Measurements from ENCODE around the gene EFCAB11. TPM values are rescaled to one million over a fixed set of nuclear protein-coding genes. Genes with fewer than 3 reads are reported as not detected.

Gene EFCAB11
- total RNA-seq, 1 experiment from 2014 or later = 15.5 TPM

- TF ChIP-seq CREM (CRISPR knock-in tag; IDR thresholded peaks at IDR 0.05) (no peak), RORB (CRISPR knock-in tag; IDR thresholded peaks at IDR 0.05) (no peak), USF2 (CRISPR knock-in tag; IDR thresholded peaks at IDR 0.05) (no peak)
- TF ChIP-seq, protein P1, sequence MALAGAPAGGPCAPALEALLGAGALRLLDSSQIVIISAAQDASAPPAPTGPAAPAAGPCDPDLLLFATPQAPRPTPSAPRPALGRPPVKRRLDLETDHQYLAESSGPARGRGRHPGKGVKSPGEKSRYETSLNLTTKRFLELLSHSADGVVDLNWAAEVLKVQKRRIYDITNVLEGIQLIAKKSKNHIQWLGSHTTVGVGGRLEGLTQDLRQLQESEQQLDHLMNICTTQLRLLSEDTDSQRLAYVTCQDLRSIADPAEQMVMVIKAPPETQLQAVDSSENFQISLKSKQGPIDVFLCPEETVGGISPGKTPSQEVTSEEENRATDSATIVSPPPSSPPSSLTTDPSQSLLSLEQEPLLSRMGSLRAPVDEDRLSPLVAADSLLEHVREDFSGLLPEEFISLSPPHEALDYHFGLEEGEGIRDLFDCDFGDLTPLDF (CRISPR knock-in tag; IDR thresholded peaks at IDR 0.05) = no peak
These were observed 46.4 kb upstream of the EFCAB11 start (continued) for GRCh38 chr14:90000935-90001334.

DNA sequence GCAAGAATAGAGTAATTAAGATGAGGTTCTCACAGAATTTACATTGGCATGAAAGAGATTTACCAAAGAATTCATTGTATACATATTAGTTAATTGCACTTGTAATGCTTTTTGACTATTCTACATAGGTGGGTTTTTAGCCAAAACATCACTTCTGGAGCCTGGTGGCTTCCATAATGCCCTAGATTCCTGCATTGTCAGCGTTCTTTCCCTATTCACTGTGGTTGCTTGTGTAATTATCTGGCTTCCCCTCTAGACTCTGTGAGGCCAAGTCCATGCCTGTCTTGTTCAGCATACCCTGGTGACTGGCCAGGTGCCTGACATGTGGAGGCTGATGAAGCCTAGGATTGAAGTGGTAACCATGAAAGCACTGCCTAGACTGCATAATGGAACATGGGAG lies 42.4 kb upstream of the EFCAB11 start:
- no peak for DNase-seq (ENCODE audit: low spot score)
- TF ChIP-seq, protein P2, sequence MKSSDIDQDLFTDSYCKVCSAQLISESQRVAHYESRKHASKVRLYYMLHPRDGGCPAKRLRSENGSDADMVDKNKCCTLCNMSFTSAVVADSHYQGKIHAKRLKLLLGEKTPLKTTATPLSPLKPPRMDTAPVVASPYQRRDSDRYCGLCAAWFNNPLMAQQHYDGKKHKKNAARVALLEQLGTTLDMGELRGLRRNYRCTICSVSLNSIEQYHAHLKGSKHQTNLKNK (CRISPR knock-in tag; IDR thresholded peaks at IDR 0.05) = no peak
- TF ChIP-seq JUN (CRISPR knock-in tag; IDR thresholded peaks at IDR 0.05) = no peak
- no peak for TF ChIP-seq MYBL2 (CRISPR knock-in tag; IDR thresholded peaks at IDR 0.05)
- TF ChIP-seq, protein P3, sequence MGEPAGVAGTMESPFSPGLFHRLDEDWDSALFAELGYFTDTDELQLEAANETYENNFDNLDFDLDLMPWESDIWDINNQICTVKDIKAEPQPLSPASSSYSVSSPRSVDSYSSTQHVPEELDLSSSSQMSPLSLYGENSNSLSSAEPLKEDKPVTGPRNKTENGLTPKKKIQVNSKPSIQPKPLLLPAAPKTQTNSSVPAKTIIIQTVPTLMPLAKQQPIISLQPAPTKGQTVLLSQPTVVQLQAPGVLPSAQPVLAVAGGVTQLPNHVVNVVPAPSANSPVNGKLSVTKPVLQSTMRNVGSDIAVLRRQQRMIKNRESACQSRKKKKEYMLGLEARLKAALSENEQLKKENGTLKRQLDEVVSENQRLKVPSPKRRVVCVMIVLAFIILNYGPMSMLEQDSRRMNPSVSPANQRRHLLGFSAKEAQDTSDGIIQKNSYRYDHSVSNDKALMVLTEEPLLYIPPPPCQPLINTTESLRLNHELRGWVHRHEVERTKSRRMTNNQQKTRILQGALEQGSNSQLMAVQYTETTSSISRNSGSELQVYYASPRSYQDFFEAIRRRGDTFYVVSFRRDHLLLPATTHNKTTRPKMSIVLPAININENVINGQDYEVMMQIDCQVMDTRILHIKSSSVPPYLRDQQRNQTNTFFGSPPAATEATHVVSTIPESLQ (CRISPR knock-in tag; IDR thresholded peaks at IDR 0.05) = no peak
- TF ChIP-seq ETV6 (CRISPR knock-in tag; IDR thresholded peaks at IDR 0.05) = no peak
- no peak for TF ChIP-seq TCF7 (CRISPR knock-in tag; IDR thresholded peaks at IDR 0.05; ENCODE audit: low read depth)
- no peak for TF ChIP-seq ZNF219 (CRISPR knock-in tag; IDR thresholded peaks at IDR 0.05; ENCODE audit: borderline replicate concordance)
- TF ChIP-seq ZBTB21 (CRISPR knock-in tag; IDR thresholded peaks at IDR 0.05; ENCODE audit: borderline replicate concordance) = no peak
- no peak for TF ChIP-seq PREB (CRISPR knock-in tag; IDR thresholded peaks at IDR 0.05; ENCODE audit: borderline replicate concordance)
- TF ChIP-seq AR (CRISPR knock-in tag; IDR thresholded peaks at IDR 0.05) = no peak
- no peak for TF ChIP-seq ELF4 (CRISPR knock-in tag; IDR thresholded peaks at IDR 0.05; ENCODE audit: low read depth)
- no peak for TF ChIP-seq KAT7 (CRISPR knock-in tag; IDR thresholded peaks at IDR 0.05; ENCODE audit: borderline replicate concordance)
- no peak for TF ChIP-seq IRF1 (CRISPR knock-in tag; IDR thresholded peaks at IDR 0.05)
- no peak for TF ChIP-seq ZNF423 (CRISPR knock-in tag; IDR thresholded peaks at IDR 0.05)
- no peak for TF ChIP-seq ZNF263 (CRISPR knock-in tag; IDR thresholded peaks at IDR 0.05; ENCODE audit: low read depth)
- no peak for TF ChIP-seq SMAD4 (CRISPR knock-in tag; IDR thresholded peaks at IDR 0.05)
- no peak for TF ChIP-seq E2F4 (CRISPR knock-in tag; IDR thresholded peaks at IDR 0.05; ENCODE audit: borderline replicate concordance, low read depth)
- Mint-ChIP-seq H3K9me3 (no peaks in the 10 kb centered on the region), H3K27me3 (ENCODE audit: low read depth) (no peaks in the 10 kb centered on the region), H3K27ac (no peak overlapping the region), H3K36me3 (peaks cover 45% of the 10 kb centered on the region), H3K4me1 (no peaks in the 10 kb centered on the region), H3K4me3 (no peak overlapping the region)
- POLR2A ChIA-PET = no interaction called here
- ATAC-seq = no peak
- CTCF ChIA-PET = no interaction called here
